B cell (primary cell): Measurements from ENCODE around the gene MAGI2. TPM values are rescaled to one million over a fixed set of nuclear protein-coding genes. Genes with fewer than 3 reads are reported as not detected.

Experiments
- ATAC-seq: fragments of 200-7000 bp; cut with Tn5 transposase; one replicate; pipeline ENCODE4 v1.10.0; 2021; ENCODE audit warnings: low read depth, mild to moderate bottlenecking, moderate number of reproducible peaks, moderate library complexity
- CTCF ChIA-PET: fragments of 350-600 bp; sonication (Branson Sonifier 250); formaldehyde crosslinking; loops from one replicate; lab custom pipeline; 2021; ENCODE audit warnings: antibody characterized with exemption, inconsistent platforms; lab: Charles Lee
- POLR2A ChIA-PET: fragments of 350-600 bp; sonication (Branson Sonifier 250); formaldehyde crosslinking; loops from one replicate; lab custom pipeline; 2021; ENCODE audit warnings: antibody characterized with exemption; lab: Charles Lee
- DNase-seq: peaks from one replicate; pipeline ENCODE4 v3.0.0; 2013
- H2AFZ ChIP-seq: 2 replicates; pipeline ENCODE4 v1.6.1; 2012; ENCODE audit warnings: mild to moderate bottlenecking, low read depth, low read length; ENCODE audit not compliant: insufficient read depth, poor library complexity, severe bottlenecking
- H3K27ac ChIP-seq, 2 donors: 1 replicate in 1 of 2; 2 replicates in 1 of 2; pipeline ENCODE4 v1.5.1; 2012 to 2013; ENCODE audit warnings: low read length in 2 of 2, mild to moderate bottlenecking in 2 of 2, moderate library complexity in 1 of 2
- H3K27me3 ChIP-seq, 4 experiments: fragments of 200-600 bp in 1 of 4; sonication (generic) in 1 of 4; replicated peaks in 1 of 4; 1 replicate in 2 of 4; 2 replicates in 2 of 4; pipeline versions ENCODE4 v1.6.1 to v1.7.0; 2013 to 2016; ENCODE audit warnings: low read length in 3 of 4, mild to moderate bottlenecking in 2 of 4, mixed read lengths in 1 of 4, moderate library complexity in 1 of 4; ENCODE audit not compliant: insufficient read depth in 4 of 4, control insufficient read depth in 3 of 4; ENCODE audit errors: control extremely low read depth in 1 of 4
- H3K36me3 ChIP-seq, 2 experiments: replicated peaks in 1 of 2; 1 replicate in 1 of 2; 2 replicates in 1 of 2; pipeline versions ENCODE4 v1.6.1 to v1.7.1; 2013; ENCODE audit warnings: low read length in 1 of 2; ENCODE audit not compliant: insufficient read depth in 2 of 2, control insufficient read depth in 1 of 2; ENCODE audit errors: control extremely low read depth in 1 of 2, extremely low read depth in 1 of 2
- H3K4me1 ChIP-seq, 2 donors: fragments of 200-600 bp in 1 of 2; sonication (generic) in 1 of 2; 1 replicate in 1 of 2; 2 replicates in 1 of 2; pipeline versions ENCODE4 v1.5.1 to v1.6.1; 2013 to 2017; ENCODE audit warnings: low read length in 2 of 2; ENCODE audit not compliant: control insufficient read depth in 2 of 2, insufficient read depth in 2 of 2
- H3K4me2 ChIP-seq: replicated peaks from 2 replicates; pipeline ENCODE3; 2012; ENCODE audit warnings: mild to moderate bottlenecking, low read depth, low read length; ENCODE audit not compliant: poor library complexity, severe bottlenecking
- H3K4me3 ChIP-seq, 5 experiments: fragments of 200-600 bp in 1 of 5; sonication (generic) in 1 of 5; 1 replicate in 3 of 5; 2 replicates in 2 of 5; pipeline versions ENCODE4 v1.5.1 to v1.7.0; 2011 to 2016; ENCODE audit warnings: low read length in 4 of 5, mild to moderate bottlenecking in 4 of 5, low read depth in 2 of 5, control low read depth in 1 of 5, moderate library complexity in 1 of 5; ENCODE audit not compliant: insufficient read depth in 1 of 5; ENCODE audit errors: control extremely low read depth in 1 of 5, extremely low read depth in 1 of 5
- H3K79me2 ChIP-seq: fragments of 200-600 bp; sonication (generic); one replicate; pipeline ENCODE4 v1.6.0; 2016; ENCODE audit warnings: low read length; ENCODE audit not compliant: control insufficient read depth, insufficient read depth
- H3K9ac ChIP-seq: fragments of 200-600 bp; sonication (generic); 2 replicates; pipeline ENCODE4 v1.6.1; 2017; ENCODE audit warnings: mild to moderate bottlenecking, low read length, moderate library complexity
- H3K9me3 ChIP-seq, 3 donors: one replicate each; pipeline versions ENCODE4 v1.6.1 to v1.7.1; 2013; ENCODE audit warnings: low read length in 2 of 3; ENCODE audit not compliant: control insufficient read depth in 2 of 3, insufficient read depth in 1 of 3; ENCODE audit errors: control extremely low read depth in 1 of 3
- H4K20me1 ChIP-seq: 2 replicates; pipeline ENCODE4 v1.6.0; 2012; ENCODE audit warnings: mild to moderate bottlenecking, low read length; ENCODE audit not compliant: insufficient read depth, control insufficient read depth, poor library complexity, severe bottlenecking
- H3K27ac Mint-ChIP-seq: one replicate; pipeline ENCODE4 v1.8.0; 2021; ENCODE audit warnings: mixed read lengths
- H3K27me3 Mint-ChIP-seq: one replicate; pipeline ENCODE4 v1.8.0; 2021; ENCODE audit warnings: mixed read lengths
- H3K4me1 Mint-ChIP-seq: one replicate; pipeline ENCODE4 v1.8.0; 2021; ENCODE audit warnings: mixed read lengths
- H3K4me3 Mint-ChIP-seq: one replicate; pipeline ENCODE4 v1.8.0; 2021; ENCODE audit warnings: mixed read lengths
- H3K9me3 Mint-ChIP-seq: one replicate; pipeline ENCODE4 v1.8.0; 2022; ENCODE audit warnings: mixed read lengths; ENCODE audit not compliant: insufficient read depth
- CTCF ChIP-seq: fragments of 200-600 bp; IDR thresholded peaks from one replicate; pipeline ENCODE4 v1.8.0; 2022; ENCODE audit warnings: antibody characterized with exemption, mild to moderate bottlenecking
- EZH2 ChIP-seq: IDR thresholded peaks from 2 replicates; pipeline ENCODE4 v1.6.1; 2012; ENCODE audit warnings: borderline replicate concordance, low read depth, mild to moderate bottlenecking, moderate library complexity, low read length; ENCODE audit not compliant: insufficient read depth, poor library complexity, severe bottlenecking
- WGBS: methylation state at CpG from one replicate; pipeline ENCODE4 v1.1.5; 2013; ENCODE audit warnings: missing lambda C conversion rate; ENCODE audit not compliant: insufficient coverage; 5-methylcytosine and 5-hydroxymethylcytosine counted together
- intact Hi-C: fragments of 100-400 bp; cut with micrococcal nuclease; formaldehyde crosslinking; loops from one replicate; pipeline ENCODE4 v1.10.0; 2022
- polyA plus RNA-seq: library from polyadenylated mRNA; depleted of rRNA; stranded (reverse); fragments of >200 nt; gene quantifications from 2 replicates; pipeline ENCODE4 v1.2.3, GENCODE V29; 2012
- total RNA-seq, 2 donors: library from RNA; stranded (reverse); fragments of 120-200 nt in 1 of 2; gene quantifications; 1 replicate in 1 of 2; 2 replicates in 1 of 2; pipeline versions ENCODE4 v1.2.3 to v1.2.4, GENCODE V29; 2013 to 2022

MAGI2 gene
- total and polyA plus RNA-seq, 2 donors (not counting 1 experiment from before 2014, with no cell fraction given) = 0.16 to 0.64 TPM

- no peak for DNase-seq
- ATAC-seq = no peak
- WGBS = no CpG with 5 or more reads among the region's 2 CpGs
- Mint-ChIP-seq H3K4me1 (no peaks in the 10 kb centered on the region), H3K9me3 (no peaks in the 10 kb centered on the region), H3K4me3 (no peak overlapping the region), H3K27ac (no peak overlapping the region), H3K27me3 (peaks cover 9% of the 10 kb centered on the region)
- no peaks in the 10 kb centered on the region for H3K9me3 ChIP-seq
- H3K4me1 ChIP-seq = no peaks in the 10 kb centered on the region
- no peak overlapping the region for H3K4me3 ChIP-seq
- H3K27ac ChIP-seq = no peak overlapping the region
- ChIA-PET CTCF (no interaction called here), POLR2A (no interaction called here)
- no peak overlapping the region for H2AFZ ChIP-seq
- no peaks in the 10 kb centered on the region for H4K20me1 ChIP-seq
- H3K27me3 ChIP-seq = no peaks in the 10 kb centered on the region
- H3K36me3 ChIP-seq = no peaks in the 10 kb centered on the region
- TF ChIP-seq CTCF = no peak
- TF ChIP-seq EZH2 = no peak
- no peak overlapping the region for H3K9ac ChIP-seq
- intact Hi-C loops = no loop called here
- H3K4me2 ChIP-seq = no peak overlapping the region
- no peaks in the 10 kb centered on the region for H3K79me2 ChIP-seq
These were observed 1327.6 kb downstream of the MAGI2 start for GRCh38 chr7:78125884-78126283.

- no peaks in the 10 kb centered on the region for H3K79me2 ChIP-seq
- Mint-ChIP-seq H3K9me3 (no peaks in the 10 kb centered on the region), H3K4me1 (no peaks in the 10 kb centered on the region), H3K4me3 (no peak overlapping the region), H3K27ac (no peak overlapping the region), H3K27me3 (peaks cover 6% of the 10 kb centered on the region)
- 95% methylated on average over 3 of the region's 4 CpGs for WGBS
- ChIA-PET CTCF (no interaction called here), POLR2A (no interaction called here)
- TF ChIP-seq CTCF = no peak
- DNase-seq (no peak), ATAC-seq (no peak)
- no peak overlapping the region for H3K4me3 ChIP-seq
- no peak overlapping the region for H3K4me2 ChIP-seq
- H3K9ac ChIP-seq = no peak overlapping the region
- no peaks in the 10 kb centered on the region for H3K36me3 ChIP-seq
- no peak overlapping the region for H2AFZ ChIP-seq
- H3K9me3 ChIP-seq = no peaks in the 10 kb centered on the region
- H3K27me3 ChIP-seq = no peaks in the 10 kb centered on the region
- no peaks in the 10 kb centered on the region for H4K20me1 ChIP-seq
- no peak overlapping the region for H3K27ac ChIP-seq
- no peaks in the 10 kb centered on the region for H3K4me1 ChIP-seq
- intact Hi-C loops = no loop called here
These were observed 1329.3 kb downstream of the MAGI2 start for GRCh38 chr7:78124216-78124615.
